HG02981 (cell line): Measurements from ENCODE around the gene TBC1D22A.
A peak's percentile ranks its signal among the peaks of the same experiment; 100 is the strongest.
"Not testable (repeated sequence)": the region's sequence is repeated elsewhere in the genome, so short reads cannot be mapped to it uniquely, and the experiment has no call there.

Source experiments
- ATAC-seq: cut with Tn5 transposase; IDR thresholded peaks from one replicate; pipeline ENCODE4 v1.9.1; 2021; ENCODE audit warnings: mild to moderate bottlenecking, moderate library complexity; ENCODE audit not compliant: unreplicated experiment

Gene TBC1D22A

DNA sequence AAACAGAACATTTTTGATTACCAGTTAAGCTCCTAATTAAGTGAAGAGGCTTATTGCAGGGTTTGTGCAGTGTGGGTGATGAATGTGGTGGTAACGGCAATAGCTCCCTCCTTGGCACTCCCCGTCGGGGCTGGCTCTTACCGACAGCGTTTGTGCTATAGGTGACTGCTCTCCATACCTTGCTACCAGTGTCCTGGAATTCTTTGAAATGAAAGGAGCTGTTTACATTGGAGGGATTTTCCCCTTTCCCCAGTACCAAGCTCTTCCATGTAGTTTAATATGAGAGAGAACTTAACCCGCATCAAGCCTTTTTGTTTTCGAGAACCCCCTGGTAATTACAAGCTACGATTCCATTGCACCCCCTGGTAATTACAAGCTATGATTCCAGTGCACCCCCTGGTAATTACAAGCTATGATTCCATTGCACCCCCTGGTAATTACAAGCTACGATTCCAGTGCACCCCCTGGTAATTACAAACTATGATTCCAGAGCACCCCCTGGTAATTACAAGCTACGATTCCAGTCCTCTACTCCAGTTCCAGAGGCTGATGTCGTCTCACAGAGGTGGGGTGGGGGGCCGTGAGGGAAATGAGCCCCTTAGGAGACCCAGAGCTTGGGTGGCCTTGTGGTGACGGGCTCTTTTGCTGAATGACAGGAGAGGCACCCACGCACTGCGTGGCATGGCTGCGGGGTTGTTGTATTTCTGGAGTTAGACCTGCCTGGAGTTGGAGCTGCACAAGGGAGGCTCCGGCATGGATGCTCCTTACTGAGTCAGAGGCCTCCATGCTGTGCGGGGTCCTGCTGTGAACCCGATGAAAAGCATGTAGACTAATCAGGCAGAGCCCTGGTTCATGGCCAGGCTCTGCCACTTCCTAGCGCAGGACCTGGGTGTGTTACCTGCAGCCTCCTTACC is 205.3 kb downstream of the TBC1D22A start:
- no peak for ATAC-seq

DNA sequence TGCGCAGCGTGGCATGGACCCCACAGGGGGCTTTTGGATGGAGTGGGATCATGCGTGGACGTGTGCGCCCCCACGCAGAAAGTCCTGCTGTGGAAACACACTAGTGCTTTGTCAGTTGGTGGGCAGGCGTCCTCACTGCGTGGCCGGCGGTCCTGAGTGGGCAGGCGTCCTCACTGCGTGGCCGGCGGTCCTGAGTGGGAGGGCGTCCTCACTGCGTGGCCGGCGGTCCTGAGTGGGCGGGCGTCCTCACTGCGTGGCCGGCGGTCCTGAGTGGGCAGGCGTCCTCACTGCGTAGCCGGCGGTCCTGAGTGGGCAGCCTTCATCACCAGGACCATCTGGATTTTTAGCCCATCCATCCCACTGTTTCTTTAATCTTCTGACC is 205.9 kb downstream of the TBC1D22A start:
- no peak for ATAC-seq

DNA sequence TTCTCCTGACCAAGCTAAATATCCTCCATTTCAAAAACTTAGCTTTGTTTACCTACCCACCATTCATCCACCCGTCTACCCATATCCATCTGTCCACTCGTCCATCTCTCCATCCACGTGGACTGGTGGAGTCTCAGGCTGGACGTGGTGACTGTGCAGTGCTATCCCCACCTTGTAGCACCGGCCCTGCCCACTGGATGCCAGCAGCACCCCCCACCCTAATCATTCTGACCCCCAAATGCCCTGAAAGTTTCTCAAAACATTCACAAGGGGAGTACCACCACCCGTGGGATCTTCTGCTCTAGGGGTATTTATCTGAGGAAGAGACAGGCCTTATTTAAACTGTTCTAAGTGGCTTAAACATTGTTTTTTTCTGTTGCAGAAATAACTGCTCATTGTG is 206.4 kb downstream of the TBC1D22A start:
- no peak for ATAC-seq

DNA sequence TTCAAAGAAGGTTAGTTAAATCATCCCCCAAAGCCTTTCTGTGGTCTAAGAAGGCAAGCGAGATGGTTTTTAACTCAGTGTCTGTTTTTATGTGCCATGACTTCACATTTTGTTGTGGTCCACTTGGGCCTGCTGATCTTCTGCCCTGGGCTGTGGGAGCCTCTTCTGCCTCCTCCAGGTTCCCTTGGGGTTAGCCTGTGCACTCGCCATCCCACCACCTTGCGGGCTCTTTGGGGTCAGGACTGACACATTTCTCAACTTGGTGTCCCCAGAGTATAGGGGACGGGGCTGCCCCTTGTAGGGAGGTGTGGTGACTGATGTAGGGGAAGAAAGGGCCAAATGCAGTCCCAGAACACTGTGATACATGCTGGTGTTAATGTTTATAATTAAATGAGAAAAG is 207.0 kb downstream of the TBC1D22A start:
- ATAC-seq: peak; percentile 91

DNA sequence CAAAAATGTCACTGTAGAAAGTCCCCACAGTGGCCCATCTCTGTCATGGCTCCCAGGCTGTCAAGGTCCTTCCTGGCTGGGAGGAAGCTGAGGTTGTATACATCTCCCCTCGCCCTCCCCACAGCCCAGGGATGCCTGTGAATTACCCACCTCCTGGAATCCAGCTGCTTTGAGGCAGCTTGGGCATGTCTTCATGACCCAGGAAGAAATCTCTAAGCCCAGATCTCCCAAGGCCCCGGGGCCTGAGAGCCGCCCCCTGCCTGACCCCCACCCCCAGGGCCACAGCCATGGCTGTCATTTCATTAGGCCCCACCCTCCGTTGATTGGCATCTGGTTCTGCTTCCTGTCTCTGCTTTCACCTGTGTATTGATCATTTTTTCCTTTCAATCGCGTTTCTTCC is 207.5 kb downstream of the TBC1D22A start:
- ATAC-seq: peak; percentile 24

DNA sequence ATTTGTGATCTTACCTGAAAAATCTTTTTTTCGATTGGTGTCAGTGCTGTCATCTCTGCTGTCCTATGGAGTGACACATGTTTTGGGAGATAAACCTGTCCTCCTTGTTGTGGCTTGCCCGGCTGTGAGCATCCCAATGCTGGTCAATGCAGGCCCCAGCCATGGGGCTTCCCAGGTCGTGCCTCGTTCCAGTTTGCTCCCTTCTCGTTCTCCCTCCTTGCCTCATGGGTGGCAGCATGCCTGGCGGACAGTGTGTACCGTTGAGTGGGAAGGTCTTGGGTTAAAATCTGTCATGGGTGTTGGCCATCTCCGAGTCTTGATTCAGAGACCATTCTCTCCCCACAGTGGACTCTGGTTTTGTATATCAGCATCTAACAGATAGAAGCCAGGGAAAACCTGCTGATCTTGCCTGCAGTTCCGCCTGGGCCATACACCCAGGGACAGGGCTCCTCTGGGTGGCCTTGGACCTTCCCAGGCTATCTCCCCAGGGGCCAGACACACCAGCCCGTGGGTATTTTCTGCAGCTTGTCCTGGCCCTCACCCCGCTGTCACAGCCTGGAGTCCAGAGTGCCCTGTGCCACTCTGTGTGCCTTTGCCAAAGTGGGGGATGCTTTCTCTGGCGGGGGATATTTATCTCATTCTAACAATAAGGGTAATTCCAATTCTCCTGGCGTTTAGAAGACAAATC is 208.1 kb downstream of the TBC1D22A start:
- no peak for ATAC-seq

DNA sequence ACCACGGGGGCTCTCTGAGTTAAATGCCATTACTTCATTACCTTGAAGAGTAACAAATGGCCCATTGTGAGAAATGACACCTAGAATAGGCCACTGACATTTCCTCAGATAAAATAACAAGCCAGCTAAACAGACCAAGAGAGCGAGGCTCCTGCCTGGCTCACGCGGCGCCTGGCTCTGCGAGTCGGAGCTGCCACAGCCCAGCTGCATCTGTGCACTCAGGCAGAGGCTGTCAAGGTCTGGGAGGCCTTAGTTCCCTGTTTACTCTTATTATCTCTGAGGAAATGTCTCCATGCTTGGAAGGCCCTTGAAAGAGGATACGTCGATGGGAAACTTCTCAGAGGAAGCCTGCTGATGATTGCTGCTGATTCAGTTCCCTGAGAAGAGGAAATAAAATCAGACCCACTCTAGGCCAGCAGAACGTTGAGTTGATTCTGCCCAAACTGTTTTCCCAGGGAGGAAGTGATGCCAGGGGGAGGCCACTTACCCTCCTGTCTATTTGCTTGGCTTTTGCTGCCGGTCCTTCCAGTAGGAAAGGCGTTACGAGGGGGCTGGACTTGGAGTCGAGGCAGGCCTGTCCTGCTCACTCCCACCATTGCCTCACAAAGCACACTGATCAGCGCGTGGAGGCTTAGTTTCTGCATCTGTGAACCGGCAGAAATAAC is 208.8 kb downstream of the TBC1D22A start:
- no peak for ATAC-seq

DNA sequence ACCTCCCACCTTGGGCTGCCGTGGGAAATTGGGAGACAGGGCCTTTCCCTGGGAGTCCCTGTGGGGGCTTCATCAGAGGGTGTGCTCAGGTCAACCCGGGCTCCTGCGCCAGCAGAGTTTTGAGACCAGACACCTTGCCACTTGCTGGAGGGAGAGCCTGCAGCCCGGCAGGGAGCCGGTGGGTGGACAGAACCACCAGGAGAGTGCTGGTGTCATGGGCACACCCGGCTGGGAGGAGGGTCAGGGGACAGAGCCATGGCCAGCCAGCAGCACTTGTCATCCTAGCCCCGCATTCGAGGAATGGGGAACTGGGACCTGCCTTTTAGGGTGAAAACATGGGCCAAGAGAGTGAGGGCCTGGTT is 209.3 kb downstream of the TBC1D22A start:
- ATAC-seq: no peak

DNA sequence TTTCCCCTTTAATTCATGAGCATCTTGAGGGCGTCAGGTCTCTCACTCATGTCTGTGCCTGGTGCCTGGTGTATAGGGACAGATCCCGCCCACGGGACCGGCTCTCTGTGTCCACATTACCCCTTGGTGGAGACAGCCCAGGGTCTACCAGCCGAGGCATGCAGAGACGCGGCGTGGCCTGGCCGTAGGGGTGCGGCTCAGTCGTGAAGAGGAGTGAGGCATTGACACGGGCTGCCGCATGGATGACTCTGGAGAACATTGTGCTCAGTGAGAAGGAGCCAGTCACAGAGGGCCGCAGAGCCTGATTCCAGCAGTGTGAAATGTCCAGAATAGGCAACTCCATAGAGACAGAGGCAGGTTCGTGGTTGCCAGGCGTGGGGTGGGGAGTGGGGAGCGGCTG is 209.8 kb downstream of the TBC1D22A start:
- no peak for ATAC-seq

DNA sequence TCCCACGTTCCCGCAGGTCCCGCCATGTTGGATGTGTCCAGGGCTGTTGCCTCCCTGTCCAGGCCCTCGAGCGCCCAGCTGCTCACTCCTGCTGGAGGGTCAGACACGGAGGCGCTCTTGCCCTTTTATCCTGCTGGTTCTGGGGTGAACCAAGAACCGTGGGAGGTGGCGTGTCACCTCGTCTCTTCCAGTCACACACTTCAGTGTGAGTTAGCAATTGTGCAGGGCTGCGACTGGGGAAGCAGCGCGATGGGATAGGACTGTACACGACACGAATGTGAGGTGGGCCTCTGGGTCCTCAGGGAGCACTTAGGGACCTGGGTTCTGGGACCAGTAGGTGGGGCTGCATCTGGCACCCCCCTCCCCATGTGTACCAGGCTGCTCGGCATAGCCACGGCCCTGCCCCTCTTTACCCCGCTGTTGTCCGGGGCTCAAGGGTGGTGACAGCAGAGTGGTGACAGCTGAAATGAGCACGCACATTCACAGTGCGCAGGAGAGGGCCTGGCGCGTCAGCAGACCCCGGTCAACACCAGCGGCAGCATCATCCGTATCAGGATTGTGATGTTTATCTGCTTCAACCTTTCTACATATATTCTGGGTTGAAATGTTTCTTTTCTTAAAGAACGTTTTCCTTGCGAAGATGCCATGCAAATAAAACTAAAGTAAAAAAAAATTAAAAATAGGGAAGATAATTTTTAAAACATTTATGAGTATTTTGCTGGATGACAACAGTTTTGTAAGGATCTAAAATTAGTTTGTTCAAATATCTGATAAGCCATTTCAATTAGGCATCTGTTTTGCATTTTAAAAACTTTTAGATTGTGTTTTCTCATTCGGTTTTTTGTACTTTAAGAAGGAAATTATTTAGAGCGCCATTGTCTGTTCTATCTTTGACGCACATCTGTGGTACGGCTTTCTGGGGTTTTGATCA is 210.7 kb downstream of the TBC1D22A start:
- no peak for ATAC-seq

DNA sequence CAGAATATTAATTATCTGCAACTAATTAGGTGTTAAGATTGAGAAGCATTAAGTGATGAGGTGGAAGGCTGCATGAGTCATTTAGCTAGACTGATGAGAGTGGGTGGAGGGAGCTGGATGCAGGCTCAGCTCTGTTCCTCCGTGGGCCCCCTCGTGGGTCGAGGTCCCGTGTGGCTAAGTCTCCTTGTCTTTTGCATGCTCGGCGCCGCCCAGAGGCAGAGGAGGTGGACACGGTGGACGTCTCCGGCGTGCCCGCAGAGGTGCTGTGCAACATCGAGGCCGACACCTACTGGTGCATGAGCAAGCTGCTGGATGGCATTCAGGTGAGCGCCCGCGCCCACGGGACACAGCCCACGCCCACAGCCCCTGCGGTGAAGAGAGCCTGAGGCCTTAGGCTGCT is 211.6 kb downstream of the TBC1D22A start:
- no peak for ATAC-seq

DNA sequence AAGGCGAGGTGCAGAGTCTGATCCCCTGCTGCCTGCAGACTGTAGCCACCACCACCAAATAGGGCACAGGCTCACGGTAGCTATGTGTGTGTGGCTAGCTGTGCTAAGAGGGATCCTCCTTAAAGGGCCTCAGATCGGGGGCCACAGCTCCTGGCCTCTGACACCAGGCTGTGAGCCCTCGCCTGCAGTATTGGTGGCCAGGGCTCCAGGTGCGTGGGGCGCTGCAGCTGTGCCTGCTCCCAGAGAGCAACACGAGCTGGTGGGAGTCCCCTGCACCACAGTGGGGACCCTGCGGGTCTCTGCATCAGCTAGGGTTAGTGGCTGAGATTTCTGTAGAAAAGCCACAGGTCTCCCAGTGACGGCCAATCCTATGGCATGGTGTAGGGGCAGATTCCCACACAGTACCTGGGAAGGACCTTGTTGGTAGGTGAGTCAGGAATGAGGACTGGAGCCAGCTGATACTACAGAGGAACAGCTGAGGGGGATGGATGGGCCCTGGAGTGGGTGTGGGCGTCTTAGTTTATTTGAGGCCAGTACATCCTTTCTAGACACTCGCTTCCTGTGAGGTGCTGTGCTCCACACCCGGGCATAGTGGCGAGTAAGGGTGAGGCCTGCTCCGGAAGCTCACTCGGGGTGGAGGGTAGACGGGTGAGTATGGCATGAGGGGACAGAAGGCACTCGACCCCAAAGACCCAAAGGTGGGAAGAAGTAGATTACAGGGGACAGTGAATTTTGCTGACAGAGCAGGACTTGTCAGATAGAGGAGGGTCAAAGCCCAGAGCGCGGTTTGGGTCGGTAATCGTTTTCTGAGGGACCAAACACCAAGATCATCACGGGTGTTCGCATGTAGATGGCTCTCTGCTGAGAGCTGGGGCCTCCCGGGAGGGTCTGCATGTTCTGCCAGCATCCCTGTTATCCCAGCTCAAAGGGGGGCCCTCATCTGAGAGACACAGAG is 212.5 kb downstream of the TBC1D22A start:
- ATAC-seq: no peak

DNA sequence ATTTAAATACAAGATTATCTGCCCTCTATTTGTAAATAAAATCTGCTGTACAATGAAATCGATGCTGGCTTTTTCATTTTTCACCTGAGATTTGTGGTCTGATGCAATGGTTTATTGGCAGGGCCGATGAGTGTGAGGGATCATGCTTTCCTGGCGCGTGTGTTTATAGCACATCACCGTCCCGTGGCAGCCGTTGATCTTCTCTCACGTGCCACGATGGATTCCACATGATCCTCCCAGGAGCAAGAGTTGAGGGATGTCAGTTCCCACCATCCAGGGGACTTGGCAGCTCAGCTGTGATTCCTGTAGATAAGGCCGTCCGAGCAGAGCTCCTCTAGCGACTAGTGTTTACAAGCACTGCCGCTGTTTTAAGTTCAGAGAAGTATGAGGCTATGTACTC is 213.7 kb downstream of the TBC1D22A start:
- no peak for ATAC-seq

DNA sequence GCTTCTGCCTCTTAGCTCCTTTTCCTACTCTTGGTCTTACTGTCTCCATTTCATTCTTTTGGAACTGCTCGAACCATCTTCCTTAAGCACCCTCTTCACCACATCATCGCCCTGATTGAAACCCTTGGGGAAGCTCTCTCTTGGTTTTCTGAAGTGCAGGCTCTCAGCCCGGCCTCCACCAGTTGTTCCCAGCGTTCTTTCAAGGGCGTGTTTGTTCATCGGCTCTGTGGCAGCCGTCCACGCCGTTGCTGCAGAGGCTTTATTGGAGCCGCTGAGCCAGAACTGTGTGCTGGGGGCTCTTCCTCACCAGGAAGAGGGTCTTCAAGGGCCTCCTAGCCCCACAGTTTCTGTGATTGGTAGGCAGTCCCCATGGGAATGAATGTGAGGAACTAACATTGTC is 214.1 kb downstream of the TBC1D22A start:
- no peak for ATAC-seq

DNA sequence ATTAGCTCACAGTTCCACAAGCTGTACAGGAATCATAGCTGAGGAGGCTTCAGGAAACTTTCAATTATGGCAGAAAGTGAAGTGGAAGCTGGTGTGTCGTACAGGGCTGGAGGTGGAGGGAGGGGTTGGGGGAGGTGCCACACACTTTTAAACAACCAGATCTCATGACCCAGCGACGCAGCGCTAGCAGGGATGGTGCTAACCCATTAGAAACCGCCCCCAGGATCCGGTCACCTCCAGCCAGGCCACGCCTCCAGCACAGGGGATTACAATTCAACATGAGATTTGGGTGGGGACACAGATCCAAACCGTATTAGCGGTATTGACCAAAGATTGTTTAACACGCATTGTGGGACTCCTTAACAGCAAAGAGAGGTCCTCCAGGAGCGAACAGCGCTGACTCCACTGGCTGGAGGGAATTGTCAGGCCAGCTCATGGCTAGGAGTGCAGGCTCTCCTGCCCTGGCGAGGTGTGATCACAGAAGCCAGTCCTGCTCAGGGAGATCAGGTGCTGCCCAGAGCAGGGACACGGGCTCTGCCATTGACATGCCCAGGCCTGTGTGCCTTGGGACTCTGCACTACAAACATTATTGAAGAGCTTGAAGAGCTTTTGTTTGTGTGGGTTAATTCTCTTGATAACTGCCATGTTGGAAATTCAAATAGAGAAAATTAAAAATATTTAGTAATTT is 215.3 kb downstream of the TBC1D22A start:
- no peak for ATAC-seq

DNA sequence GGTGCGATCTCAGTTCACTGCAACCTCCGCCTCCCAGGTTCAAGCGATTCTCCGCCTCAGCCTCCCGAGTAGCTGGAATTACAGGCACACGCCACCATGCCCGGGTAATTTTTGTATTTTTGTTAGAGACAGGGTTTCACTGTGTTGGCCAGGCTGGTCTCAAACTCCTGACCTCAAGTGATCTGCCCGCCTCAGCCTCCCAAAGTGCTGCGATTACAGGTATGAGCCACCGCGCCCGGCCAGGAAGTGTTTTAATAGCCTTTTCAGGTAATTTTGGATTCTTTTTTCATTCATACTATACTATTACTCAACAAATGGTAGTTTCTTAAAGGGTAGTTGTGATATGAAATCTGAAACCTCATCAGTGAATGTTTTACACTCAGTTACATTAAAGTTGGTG is 216.2 kb downstream of the TBC1D22A start:
- not testable (repeated sequence) for ATAC-seq

DNA sequence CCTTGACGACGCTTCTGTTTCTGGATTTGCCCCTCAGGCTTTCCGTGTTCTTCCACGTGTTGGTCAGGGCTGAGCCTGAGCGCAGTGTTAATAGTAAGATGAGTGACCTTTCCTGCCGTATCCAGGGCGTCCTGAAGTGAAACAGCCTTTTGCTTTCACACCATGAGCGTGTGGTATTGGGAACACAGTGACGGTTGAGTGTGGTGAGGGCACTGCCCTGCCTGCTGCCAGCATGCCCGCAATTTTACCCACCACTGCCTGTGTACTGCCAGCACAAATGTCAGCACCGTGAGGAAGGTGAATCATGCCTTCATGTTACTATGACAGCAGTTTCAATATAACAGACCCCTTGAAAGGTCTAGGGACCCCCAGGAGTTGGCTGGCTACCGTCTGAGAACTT is 217.1 kb downstream of the TBC1D22A start:
- no peak for ATAC-seq

DNA sequence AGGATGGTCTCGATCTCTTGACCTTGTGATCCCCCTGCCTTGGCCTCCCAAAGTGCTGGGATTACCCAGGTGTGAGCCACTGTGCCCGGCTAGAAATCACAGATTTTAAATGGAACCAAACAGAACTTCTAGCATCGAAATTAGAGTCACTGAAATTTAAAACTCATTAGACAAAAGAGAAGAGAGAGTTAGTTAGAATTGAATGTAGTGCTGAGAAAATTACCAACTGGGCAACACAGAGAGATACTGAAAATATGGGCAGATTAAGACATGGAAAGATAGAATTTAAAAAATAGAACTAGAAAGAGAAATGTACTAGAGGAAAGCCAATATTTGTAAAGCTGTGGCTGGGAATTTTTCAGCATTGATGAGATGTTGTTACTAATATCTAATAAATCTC is 217.9 kb downstream of the TBC1D22A start:
- no peak for ATAC-seq

DNA sequence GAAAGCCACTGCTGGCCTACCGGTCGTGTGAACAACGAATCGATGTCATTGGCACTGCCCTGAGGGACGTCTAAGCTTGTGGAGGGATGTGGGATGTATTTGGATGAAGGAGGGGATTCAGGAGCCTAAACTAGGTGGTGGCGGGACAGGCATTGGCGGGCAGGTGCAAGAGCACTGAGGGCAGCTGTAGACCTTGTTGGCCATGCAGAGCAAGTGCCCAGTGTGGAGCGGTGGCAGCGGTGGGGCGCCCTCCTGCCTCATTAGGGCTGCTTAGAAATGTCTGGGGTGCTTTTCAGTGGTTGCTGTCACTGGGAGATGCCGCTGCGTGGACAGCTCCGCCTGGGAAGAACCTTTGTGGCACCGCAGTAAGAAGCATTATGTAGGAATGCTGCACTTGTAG is 220.2 kb downstream of the TBC1D22A start:
- no peak for ATAC-seq
